HG02588 (cell line): Measurements from ENCODE around the gene RNF146.
"Not testable (repeated sequence)": the region's sequence is repeated elsewhere in the genome, so short reads cannot be mapped to it uniquely, and the experiment has no call there.

Source experiments
- ATAC-seq: cut with Tn5 transposase; IDR thresholded peaks from one replicate; pipeline ENCODE4 v1.9.1; 2021; ENCODE audit warnings: mild to moderate bottlenecking, moderate library complexity; ENCODE audit not compliant: unreplicated experiment

The RNF146 gene, protein sequence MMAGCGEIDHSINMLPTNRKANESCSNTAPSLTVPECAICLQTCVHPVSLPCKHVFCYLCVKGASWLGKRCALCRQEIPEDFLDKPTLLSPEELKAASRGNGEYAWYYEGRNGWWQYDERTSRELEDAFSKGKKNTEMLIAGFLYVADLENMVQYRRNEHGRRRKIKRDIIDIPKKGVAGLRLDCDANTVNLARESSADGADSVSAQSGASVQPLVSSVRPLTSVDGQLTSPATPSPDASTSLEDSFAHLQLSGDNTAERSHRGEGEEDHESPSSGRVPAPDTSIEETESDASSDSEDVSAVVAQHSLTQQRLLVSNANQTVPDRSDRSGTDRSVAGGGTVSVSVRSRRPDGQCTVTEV

DNA sequence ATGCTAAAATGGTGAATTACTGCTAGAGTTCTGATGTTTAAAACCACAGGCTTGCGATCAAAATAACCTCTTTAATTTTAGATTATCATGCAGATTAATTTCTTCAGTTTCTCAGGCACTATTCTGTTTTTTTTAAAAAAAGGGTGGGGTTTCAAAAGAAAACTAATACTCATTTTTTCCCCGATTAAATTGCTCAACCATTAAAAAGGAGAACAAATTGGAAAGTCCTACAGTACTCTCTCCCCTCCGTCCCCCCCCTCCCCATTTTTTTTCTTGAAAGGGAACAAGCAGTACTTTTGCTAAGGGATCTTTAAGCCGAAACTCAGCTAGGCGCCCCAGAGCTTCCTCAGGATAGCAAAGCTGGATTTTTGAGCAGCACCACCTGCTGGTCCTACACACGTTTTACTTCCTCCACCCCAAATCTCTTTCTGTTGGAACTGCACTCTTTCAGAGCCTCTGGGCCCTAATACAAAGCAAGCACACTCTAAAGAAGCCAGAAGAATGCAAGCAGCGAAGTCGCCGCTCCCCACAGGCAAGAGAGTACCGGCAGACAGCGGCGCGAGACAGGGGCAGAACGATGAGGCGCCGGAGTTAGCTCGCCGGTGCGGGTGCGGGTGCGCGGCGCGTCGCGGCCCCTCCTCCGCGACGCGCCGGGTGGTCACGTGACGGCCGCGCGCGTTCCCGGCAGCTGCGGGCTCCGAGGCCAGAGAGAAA lies at the start of gene RNF146:
RNF146 (plus strand) TSS at position 687 of the 714 bp plus-strand sequence. CDS start 13,475 bp downstream, outside the sequence.
- peak; percentile 84 for ATAC-seq

DNA sequence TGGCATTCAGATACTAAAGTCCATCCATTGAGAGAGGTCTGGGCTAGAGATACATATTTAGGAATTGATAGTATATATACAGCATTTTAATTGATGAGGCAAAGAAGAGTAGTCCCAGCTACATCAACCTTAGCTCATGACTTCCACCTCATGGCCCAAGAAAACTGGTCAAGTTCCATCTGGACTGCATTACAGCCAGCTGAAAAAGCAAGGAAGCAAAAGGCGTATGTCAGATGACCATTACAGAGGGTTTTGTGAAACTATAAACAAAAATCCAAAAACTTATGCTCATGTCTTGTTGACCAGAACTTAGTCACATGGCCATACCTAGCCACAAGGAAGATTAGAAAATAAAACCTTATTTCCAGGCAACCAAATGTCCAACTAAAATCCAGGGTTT lies 46.8 kb upstream of the RNF146 start:
- no peak for ATAC-seq

DNA sequence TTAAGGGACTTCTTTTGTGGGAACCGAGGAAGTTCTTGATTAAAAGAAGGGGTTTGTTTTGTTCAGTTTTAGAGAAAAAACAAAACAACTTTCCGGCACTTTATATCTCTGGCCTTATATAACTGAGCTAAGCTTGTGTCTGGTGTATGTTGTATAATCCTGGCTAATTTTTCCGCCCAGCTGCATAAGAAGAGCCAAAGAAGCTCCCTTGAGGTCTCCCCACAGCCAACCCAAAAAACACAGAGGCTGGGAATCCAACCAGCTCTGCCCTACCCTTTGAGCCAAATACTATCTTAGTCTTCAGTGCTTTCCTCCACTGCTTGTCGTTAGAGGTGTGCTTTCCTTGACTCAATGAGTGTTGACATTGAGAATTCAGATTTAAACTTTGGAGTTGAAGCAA lies 45.5 kb upstream of the RNF146 start:
- ATAC-seq = no peak

DNA sequence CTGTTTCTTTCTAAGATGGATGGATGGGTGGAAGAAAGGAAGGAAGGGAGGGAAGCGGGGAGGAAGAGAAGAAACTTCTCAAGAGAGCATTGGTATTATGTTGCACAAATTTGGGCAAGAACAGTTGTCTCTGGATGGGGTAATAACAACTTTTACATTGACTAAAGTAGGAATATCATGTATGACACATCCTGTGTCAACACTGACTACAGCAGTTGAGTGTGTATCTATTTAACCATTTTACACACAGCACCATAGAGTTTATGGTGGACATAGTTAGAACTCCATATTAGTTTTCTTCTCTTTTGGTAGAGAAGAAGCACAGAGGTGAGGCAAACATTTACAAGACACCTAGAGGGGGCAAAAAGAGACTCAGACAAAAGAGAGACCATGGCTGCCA lies 44.2 kb upstream of the RNF146 start:
- ATAC-seq = no peak

DNA sequence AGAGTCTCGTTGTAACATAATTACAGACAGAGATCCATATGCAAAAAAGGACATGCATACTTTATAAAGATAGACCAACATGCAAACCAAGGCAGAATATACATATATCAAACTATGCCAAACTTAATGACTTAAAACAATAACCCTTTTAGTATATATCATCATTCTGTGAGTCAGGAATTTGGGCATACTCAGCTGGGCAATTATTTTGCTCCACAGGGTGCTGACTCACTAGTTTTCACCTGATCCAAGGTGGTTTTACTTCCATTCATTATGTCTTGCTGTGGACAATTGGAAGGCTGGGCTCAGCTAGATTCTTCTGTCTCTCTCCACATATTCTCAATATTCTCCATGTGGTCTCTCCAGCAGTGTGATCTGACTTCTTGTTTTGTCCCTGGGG lies 41.2 kb upstream of the RNF146 start:
- no peak for ATAC-seq

DNA sequence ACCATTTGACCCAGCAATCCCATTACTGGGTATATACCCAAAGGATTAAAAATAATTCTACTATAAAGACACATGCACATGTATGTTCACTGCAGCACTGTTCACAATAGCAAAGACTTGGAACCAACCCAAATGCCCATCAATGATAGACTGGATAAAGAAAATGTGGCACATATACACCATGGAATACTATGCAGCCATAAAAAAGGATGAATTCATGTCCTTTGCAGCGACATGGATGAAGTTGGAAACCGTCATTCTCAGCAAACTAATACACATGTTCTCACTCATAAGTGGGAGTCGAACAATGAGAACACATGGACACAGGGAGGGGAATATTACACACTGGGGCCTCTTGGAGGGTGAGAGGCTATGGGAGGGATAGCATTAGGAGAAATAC lies 32.8 kb upstream of the RNF146 start:
- not testable (repeated sequence) for ATAC-seq

DNA sequence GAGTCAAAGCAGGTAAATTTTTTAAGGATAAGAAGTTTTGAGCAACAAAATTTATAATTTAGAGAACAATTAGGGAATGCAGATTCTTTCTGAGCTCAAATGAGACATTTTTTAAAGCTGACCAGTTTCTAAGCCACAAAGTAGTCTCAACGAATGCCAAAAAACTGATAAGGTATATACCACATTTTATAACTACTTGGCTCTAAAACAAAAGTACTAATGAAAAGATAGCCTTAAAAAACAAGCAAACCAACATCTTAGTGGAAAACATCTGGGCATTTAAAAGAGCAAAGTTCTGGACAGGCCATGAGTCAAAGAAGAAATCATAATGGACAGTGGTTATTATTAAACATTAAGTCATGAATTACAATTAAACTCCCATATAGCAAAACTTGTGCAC lies 23.2 kb upstream of the RNF146 start:
- no peak for ATAC-seq

DNA sequence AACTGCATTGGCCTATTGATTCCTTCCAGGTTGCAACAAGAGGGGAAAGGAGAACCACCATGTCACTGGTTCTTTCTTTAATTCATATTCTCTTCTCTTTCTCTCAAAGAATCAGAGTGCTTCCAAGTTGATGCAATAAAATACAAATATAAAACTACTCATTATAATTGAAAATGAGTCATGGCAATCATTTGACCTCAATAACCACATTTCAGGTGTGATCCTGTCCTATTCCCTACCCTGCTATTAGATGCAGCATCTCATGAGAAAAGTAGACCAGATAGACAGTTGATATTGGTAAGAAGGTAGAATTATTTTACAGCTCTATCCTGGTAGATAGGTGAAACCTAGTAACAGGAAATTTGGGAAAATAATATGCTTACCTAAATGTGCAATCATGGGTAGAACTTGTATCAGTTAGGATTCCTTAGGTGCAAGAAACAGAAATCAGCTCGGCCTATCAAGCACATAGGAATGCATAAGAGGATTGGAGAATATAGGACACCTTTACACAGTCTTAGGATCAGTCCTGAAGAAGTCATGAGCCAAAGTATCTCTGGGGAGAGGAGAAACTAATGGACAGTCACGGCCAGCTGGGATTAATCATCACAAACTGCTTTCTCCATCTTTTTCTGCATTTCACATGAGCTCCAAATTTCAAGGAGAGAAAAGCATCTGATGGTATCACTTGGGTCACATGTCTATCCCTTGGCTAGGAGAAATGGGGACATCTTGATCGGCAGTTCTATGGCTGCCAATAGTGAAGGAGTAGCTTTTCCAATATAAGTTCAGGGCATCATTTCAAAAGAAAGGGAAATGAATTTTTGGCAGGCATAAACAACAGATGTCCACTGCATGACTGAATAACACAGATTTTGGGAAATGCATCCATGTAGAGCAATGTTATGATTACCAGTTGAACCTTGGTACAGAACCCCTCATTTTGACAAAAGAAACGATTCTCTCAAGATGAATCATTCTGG lies 19.3 kb upstream of the RNF146 start:
- no peak for ATAC-seq

DNA sequence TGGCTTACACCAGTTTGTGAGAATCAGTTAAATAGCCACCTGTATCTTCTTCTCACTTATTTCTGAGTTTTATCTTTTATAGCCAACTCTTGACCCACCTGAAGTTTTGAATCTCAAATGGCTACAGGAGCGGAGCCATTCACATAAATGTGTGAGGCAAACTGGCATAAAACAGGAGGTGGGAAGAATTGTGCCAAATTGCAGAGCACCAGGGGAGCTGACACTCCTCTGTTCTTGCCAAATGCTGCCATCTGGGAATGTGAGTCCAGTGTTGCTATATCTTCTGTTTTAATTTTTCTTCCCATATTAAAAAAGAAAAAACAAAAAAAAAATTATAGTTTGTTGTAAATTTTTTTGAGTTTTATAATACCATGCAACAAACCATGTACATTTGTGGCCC lies 17.0 kb upstream of the RNF146 start:
- ATAC-seq = no peak

DNA sequence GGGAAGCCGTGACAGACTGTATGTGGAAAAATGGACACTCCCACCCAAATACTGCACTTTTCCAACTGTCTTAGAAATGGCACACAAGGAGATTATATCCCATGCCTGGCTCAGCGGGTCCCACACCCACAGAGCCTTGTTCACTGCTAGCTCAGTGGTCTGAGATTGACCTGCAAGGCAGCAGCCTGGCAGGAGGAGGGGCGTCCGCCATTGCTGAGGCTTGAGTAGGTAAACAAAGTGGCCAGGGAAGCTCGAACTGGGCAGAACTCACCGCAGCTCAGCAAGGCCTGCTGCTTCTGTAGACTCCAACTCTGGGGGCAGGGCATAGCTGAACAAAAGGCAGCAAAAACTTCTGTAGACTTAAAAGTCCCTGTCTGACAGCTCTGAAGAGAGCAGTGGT lies 11.4 kb upstream of the RNF146 start:
- ATAC-seq = no peak

DNA sequence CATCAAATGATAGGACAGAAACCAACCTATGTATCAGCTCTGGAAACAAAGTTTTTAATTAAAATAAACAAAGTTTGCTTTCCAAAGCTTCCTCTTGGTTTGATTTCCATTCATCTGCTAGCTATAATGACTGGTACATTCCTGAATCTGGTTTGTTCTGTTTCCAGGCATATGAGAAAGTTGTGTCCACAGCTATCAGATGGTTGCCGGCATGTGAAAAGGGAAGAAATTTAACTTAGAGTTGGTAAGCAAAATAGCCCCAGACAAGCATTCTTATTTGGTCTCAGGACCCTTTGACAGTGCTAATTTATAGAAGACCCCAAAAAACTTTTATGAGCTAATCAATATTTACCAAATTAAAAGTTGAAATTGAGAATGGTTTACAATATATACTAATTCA lies 3.8 kb upstream of the RNF146 start:
- ATAC-seq = no peak

DNA sequence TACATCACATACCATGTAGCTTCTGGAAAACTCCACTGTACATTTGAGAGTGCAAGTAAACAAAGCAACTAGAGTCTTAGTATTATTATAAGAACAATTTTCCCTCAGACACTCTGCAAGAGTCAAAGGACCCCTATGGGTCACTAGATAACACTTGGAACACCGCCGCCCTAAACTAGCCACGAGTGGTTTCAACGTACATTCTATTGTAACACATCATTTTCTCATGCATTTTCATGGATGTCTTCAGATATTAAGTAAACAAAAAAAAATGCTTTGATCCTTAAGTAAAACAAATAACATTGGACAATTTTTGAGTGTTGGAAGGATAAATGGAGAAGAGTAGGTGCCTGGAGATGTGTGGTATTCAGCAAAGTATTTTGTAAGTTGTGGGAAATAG lies 3.2 kb upstream of the RNF146 start:
- ATAC-seq = no peak

DNA sequence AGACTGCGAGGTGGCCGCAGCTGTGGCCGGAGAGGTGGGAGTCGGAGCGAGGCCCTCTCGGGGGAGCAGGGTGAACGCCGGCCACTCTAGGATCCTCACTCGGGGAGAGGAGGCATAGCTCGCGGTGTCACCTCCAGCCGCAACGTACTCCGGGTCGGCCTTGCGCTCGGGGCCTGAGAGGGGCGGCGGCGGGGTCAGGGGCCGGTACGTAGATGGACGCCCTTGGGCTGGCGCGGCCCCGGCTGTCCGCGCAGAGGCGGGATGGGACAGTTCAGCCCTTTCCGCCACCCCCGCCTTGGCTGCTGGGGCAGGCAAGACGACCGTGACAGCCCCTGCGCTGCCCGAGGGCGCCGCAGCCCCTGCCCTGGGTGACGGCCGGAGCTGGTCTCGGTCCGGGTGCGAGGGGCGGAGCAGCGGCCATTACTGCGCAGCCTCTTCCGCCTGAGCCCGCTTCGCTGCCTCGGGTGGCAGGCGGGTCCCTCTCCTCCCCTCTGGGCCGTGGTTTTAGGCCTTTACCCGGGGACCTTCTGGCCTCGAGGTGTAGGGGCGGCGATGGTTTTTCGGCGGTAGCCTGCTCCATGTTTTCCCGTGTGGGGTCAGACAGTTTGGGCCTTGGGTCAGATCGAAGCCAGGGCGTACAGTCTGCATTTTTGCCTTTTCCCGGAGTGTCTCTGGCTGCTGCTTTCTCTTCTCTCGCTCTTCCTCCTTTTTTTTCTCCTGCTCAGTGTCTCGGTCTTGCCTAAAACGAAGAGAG lies 405 bp downstream of the RNF146 start:
- peak; percentile 74 for ATAC-seq

DNA sequence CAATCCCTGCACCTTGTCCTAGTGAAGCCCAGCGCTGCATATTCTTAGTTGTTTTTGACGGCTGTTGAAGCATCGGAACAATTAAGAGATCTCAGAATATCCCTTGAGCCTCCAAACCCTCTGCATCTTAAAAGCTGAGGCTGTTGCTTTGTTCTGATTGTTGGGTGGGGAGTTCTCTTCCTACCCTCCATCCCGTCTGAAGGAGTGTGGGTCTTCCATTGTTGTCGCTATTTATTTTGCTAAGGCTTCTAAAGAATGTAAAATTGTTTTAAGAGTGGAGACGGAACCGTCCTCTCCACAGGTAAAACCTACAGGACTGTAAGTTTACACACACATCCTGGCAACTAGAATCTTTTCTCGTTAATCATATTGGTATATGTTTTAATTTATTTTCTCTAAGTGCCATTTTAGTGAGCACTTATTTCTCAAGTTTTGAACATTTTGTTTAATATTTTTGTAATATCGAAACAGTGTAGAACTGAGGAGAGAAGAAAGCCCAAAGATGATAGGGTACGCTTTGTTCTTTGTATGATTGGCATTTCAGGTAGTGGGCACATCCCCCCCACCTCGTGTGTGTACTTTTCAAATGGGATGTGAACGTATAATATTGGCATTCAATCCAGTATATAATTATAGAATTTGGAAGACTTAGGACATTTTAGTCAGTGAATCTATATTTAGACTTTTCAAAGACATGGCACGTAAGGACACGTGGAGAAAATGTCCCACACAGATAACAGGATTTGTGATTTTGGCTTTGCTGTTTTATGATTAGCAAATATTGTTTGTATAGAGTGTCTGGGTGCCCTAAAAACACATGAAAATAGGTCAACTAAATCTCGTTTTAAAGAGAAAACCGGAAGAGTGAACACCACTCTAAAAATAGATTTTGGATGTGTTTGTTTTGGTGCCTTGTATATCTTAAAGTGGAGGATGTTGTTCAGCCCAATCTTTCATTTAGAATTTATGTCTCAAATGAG lies 1.3 kb downstream of the RNF146 start:
- peak; percentile 0 for ATAC-seq

DNA sequence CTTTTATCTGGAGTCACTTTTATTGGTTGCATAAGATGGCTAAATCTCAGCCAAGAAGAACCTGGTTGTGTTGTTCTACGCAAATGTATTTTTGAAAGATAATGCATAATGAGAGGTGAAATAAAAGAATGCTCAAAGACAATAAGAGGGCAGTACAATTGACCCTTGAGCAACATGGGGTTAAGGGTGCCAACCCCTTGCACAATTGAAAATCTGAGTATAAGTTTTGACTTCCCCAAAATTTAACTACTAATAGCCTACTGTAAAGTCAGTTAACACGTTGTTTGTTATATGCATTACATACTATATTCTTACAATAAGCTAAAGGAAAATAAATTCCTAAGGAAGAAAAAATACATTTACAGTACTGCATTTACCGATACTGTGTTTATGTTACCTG lies 5.9 kb downstream of the RNF146 start:
- ATAC-seq = no peak

DNA sequence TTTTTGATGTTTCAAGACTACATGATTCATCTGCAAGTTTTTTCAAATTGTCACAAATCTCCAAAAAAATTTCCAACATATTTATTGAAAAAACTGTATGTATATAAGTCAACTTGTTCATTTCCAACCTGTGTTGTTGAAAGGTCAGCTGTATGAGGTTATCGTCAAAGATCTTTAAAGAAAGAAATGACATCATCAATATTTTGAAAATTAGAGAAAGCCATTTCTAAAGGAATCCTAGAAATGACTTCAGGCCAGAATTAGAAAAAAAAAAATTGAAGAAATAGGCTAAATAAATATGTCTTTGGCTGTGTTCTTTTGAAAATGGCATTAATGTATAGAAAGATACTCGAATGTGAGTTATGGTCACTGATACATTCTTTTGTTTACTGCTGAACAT lies 6.8 kb downstream of the RNF146 start:
- ATAC-seq = no peak

DNA sequence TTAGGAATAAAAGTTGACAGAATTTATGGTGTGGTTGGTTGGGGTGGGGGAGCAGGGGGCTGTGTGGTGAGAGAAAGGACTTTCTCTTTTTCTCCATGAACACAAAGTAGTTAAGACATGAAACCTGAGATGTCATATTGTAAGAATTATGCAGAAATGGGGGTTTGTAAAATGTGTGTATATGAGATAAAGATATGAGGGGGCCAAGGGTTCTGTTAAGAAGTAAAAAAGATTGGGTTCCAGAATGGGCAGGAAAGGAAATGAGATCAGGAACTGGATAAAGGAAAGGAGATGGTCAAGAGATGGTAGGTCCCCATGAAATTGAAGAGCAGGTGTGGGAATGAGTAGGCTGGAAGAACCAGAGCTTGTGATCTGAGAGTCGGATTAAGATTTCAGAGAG lies 9.7 kb downstream of the RNF146 start:
- no peak for ATAC-seq

DNA sequence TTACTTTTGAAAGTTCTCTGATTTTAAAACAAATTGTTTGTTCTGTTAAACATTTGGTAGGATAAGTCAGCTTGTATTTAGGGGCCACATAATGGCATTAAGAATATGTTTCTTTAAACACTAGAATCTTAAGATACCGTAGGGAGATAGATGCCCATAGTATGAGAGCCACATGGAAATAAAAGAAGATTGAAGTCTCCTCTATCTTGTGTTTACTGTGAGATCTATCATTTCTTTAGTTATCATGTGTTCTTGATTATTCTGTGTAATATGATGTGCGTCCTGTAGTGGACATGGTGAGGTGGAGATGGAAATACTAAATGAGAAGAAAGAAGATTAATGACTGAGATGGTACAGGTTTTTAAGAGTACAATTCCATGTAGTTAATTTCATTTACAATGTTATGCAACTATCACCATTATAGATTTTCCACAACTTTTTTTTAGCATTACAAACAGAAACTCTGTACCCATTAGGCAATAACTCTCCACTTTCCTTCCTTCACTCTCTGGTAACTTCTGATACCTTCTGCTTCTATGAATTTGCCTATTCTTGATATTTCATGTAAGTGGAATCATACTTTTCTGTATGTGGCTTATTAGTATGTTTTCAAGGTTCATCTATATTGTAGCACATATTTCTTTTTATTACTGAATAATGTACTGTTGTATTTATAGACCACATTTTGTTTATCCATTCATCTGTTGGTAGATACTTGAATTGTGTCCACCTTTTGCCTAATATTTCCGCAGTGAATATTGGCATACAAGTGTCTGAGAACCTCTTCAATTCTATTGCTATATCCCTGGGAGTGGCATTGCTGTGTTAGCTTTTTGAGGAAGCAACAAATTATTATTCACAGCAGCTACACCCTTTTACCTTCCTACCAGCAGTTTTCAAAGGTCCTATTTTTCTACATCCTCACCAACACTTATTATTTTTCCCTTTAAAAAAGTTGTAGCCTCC lies 11.5 kb downstream of the RNF146 start:
- no peak for ATAC-seq
